ENCODE data around the gene SPATS2L. TPM values are rescaled to one million over a fixed set of nuclear protein-coding genes. Genes with fewer than 3 reads are reported as not detected.

SPATS2L gene
- total and polyA plus RNA-seq, 2 of the 13 experiments (the other 11 are each of a cell fraction or from before 2014, with no cell fraction given): 154 to 212 TPM

- TF ChIP-seq ZNF776 (CRISPR knock-in tag; IDR thresholded peaks at IDR 0.05) (0 out of 2 replicates have a peak, but pooled peaks have one; percentile 32), GMEB1 (CRISPR knock-in tag; IDR thresholded peaks at IDR 0.05; ENCODE audit: borderline replicate concordance) (no peak), SALL1 (CRISPR knock-in tag; IDR thresholded peaks at IDR 0.05) (peak; percentile 97), RAD21 (CRISPR knock-in tag; IDR thresholded peaks at IDR 0.05) (no peak), MBNL3 (CRISPR knock-in tag; conservative IDR thresholded peaks at IDR 0.05) (no peak), MXD4 (CRISPR knock-in tag; IDR thresholded peaks at IDR 0.05) (peak; percentile 76; the same call in 1 of the 2 replicates), ZNF468 (CRISPR knock-in tag; IDR thresholded peaks at IDR 0.05) (no peak), HMG20B (CRISPR knock-in tag; conservative IDR thresholded peaks at IDR 0.05) (0 out of 2 replicates have a peak, but pooled peaks have one; percentile 51), ZBTB4 (CRISPR knock-in tag; IDR thresholded peaks at IDR 0.05; ENCODE audit: borderline replicate concordance) (peak; percentile 53; the same call in 1 of the 2 replicates), SALL2 (CRISPR knock-in tag; IDR thresholded peaks at IDR 0.05) (peak; percentile 67; the same call in 1 of the 2 replicates), ZNF609 (CRISPR knock-in tag; IDR thresholded peaks at IDR 0.05; ENCODE audit: borderline replicate concordance) (peak; percentile 98), CBX5 (CRISPR knock-in tag; IDR thresholded peaks at IDR 0.05; ENCODE audit: borderline replicate concordance) (peak; percentile 54; the same call in 1 of the 2 replicates), YY1 (IDR thresholded peaks at IDR 0.05; ENCODE audit: insufficient read depth, insufficient replicate concordance, low read depth, low read length) (no peak), FOXO1 (CRISPR knock-in tag; IDR thresholded peaks at IDR 0.05) (peak; percentile 84), PRPF4 (IDR thresholded peaks at IDR 0.05; ENCODE audit: low read depth, low read length, poor library complexity, severe bottlenecking) (no peak), SCMH1 (CRISPR knock-in tag; IDR thresholded peaks at IDR 0.05; ENCODE audit: borderline replicate concordance) (no peak), PLRG1 (conservative IDR thresholded peaks at IDR 0.05) (no peak)
- TF ChIP-seq, protein P1, sequence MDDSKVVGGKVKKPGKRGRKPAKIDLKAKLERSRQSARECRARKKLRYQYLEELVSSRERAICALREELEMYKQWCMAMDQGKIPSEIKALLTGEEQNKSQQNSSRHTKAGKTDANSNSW (CRISPR knock-in tag; IDR thresholded peaks at IDR 0.05; ENCODE audit: borderline replicate concordance): no peak
- TF ChIP-seq, protein P2, sequence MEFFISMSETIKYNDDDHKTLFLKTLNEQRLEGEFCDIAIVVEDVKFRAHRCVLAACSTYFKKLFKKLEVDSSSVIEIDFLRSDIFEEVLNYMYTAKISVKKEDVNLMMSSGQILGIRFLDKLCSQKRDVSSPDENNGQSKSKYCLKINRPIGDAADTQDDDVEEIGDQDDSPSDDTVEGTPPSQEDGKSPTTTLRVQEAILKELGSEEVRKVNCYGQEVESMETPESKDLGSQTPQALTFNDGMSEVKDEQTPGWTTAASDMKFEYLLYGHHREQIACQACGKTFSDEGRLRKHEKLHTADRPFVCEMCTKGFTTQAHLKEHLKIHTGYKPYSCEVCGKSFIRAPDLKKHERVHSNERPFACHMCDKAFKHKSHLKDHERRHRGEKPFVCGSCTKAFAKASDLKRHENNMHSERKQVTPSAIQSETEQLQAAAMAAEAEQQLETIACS (CRISPR knock-in tag; IDR thresholded peaks at IDR 0.05): no peak
Measured at GRCh38 chr2:200318940-200319435, 12.5 kb downstream of the SPATS2L start (continued).
